Raji (cell line): ENCODE results near the gene GAD2.

Source experiments
- POLR2A ChIP-seq: IDR thresholded peaks from 2 replicates; pipeline ENCODE4 v1.6.1; 2011; ENCODE audit warnings: low read depth, low read length, control low read depth; ENCODE audit not compliant: insufficient read depth

GAD2 gene

DNA sequence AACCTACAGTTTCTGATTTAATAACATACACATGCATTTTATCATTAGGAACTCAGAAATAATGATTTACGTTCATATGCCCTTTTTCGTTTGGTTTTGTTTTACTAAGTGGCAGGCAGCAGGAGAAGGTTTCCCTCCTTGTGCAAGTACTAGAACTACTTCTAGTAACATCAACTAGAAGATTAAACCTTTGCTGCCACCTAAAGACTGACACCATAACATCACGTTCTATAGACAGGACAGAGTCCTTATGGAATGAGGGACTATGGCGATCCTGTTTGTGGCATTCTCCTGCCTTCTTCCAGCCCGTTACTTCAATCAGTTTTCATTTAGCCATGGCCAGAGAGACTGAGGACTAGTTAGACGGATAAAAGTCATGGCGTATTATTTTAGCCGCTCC lies 53.2 kb downstream of the GAD2 start:
- no peak for TF ChIP-seq POLR2A

DNA sequence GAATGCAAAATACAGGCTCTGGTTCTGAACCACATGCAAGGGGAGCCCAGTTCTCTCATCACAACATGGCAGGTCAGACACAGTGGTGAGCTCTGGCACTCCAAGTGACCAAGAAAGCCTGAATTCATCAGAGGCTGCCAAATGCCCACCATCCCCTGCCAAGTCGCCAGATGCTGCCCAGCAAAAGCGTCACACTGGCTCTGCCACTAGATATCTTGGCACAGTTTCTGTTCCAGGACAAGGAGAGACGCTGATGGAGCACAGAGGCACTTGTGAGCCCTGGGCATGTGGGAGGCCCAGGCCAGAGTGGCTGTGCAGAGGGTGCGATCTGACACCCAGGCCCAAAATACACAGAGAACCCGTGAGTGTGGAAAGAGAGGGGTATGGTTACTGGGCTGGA lies 57.8 kb downstream of the GAD2 start:
- no peak for TF ChIP-seq POLR2A

DNA sequence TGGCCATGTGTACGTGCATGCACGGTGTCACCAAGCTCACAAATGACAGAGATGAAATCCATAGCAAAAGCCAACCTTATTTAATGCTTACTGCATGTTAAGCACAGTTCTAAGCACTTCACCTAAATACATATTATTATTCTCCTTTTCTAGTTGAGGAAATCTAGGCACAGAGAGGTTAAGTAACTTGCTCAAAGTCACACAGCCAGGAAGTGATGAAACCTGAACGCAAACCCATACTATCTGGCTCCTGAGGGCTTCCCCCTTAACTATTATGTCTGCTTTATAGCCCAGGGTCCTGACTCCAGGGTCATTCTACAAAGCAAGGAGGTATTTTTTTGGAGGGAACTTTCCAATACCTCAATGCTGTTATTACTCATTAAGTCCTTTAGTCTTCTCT lies 61.7 kb downstream of the GAD2 start:
- TF ChIP-seq POLR2A = no peak

DNA sequence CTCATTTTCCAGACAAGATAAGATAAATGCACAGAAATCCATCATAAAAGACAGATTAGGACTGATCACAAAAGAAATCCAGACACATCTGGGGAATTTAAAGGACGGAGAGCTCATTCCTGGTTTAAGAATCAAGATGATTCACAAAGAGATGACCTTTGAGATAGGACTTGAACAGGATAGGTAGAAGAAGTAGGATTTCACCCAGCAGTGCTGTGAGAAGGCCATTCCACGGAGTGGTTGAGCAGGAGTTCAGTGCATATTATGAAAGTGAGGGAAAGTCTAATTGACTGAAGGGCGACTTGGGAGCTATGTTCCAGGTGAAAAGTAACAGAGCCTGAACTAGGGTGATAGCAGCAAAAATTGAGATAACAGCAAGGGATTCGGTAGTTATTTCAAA lies 73.7 kb downstream of the GAD2 start:
- no peak for TF ChIP-seq POLR2A

DNA sequence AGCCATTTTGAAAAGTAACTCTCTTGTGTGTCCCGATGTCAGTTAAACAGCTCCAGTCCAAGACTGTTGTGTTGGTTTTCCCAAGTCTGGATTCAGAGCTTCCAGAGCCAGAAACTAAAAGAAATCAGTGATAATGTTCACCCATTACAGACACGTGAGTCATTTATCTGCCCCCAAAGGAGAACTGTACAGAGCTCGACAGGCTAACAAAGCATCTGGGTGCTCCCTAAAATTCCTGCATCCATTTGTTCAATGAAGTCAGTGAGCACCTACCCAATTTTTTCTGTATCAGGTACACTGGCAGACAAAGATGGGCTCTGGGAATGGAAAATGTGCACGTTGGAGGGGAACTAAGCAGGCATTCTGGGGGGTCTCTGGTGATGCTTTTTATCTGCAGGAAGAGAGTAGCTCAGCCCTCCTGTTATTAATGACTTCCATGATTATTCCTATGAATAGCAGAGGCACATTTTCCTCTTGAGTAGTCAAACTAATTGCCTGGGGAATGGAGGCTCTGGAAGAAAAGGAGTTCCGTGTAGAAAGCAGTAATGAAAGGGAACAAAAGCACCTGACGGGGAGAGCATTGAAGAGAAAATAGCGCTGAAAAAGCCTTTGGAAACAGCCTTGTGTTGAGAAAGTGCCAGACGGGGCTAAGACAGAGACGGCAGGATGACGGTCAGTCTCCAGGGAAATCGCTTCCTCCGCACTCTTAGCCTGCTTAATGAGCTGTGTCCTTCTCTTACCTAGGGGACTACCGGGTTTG lies 75.3 kb downstream of the GAD2 start:
- TF ChIP-seq POLR2A = no peak

DNA sequence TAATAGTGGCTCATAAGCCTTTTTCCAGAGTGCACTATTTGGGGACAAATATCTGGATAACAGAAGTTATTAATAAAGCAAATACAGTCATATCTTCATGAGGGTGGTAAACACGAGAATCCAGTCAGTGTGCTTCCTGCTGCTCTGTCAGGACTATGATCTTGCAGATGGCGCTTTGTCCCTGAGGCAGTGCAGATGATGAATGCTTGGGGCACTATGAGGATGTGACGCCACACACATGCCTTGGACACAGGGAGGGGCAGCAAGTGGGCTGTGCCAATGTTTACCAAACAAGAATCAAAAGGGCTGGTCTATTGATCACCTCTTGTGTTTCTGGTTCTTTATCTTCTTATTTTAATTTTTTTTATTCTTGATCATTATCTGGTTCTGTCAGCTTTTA lies 79.8 kb downstream of the GAD2 start:
- no peak for TF ChIP-seq POLR2A

DNA sequence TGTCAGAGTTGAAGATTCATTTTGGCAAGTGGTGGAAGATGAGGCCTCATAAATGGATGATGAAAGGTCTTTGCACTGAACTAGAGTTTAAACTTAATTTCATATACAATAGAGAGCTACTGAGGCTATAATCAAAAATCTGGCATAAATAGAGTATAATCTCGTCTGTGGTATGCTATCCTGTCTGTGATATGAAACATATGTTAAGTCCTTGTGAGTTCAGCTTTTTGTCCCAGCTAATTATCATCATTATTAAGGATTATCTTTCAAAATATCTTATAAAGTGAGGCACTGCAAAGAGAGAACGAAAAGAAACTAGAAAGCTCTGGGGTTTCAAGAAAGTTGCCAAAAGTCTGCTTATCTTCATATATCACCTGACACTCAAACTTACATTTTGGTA lies 83.4 kb downstream of the GAD2 start:
- TF ChIP-seq POLR2A = no peak

DNA sequence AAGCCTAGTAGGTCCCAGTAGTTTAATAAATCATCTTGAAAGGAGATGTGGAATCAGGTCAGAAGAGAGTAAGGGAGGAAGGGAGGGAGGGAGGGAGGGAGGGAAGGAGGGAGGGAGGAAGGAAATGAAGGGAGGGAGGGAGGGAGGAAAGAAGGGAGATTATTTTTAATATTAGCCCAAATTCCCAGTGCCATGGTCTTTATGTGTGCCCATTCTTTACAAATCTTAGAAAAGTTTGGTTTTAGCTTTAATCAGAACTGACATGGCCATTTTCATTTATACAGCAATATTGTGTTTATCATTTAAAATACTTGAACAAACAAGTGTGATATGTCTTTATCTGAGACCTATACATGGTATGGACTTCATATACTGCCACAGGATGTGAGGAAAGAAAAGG lies 86.8 kb downstream of the GAD2 start:
- no peak for TF ChIP-seq POLR2A

DNA sequence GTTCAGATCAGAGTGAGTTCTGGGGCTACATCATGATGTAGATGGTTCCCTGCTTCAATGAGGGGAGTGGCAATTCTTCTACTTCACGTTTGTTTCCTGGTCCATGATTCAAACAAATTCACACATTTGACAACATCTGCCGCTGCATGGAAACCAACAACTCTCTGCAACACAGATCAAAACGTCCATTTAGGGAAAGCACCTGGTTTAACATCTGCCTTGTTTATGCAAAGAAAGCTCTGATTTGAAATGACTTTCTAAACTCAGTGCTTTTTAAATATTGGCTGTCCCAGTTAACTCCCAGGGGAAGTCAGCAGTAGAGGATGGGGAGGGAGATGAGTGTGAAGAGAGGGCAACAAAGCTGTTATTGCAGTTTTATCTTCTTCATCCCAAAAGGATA lies 93.8 kb downstream of the GAD2 start:
- TF ChIP-seq POLR2A = no peak

DNA sequence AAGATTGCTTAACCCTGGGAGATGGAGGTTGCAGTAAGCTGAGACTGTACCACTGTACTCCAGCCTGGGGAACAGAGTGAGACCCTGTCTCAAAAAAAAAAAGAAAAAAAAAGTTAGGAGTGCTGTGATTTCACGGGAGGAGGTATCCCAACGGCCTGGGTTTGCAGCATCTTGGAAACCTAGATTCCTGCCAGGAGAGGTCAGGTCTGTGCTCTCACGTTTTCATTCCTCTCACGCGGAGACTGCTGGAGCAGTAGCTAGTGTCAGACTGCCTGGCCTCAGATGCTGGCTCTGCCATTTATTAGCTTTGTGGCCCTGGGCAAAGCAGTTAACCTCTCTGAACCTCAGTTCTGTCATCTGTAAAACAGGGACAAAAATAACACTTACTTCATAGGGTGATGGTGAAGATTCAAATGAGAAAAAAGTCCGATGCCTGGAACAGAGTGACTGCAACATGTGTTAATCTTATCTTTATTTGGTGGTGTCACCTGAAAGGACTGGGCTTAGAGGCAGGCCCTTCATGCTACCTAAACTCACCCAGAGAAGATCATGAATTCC lies 94.9 kb downstream of the GAD2 start:
- no peak for TF ChIP-seq POLR2A

DNA sequence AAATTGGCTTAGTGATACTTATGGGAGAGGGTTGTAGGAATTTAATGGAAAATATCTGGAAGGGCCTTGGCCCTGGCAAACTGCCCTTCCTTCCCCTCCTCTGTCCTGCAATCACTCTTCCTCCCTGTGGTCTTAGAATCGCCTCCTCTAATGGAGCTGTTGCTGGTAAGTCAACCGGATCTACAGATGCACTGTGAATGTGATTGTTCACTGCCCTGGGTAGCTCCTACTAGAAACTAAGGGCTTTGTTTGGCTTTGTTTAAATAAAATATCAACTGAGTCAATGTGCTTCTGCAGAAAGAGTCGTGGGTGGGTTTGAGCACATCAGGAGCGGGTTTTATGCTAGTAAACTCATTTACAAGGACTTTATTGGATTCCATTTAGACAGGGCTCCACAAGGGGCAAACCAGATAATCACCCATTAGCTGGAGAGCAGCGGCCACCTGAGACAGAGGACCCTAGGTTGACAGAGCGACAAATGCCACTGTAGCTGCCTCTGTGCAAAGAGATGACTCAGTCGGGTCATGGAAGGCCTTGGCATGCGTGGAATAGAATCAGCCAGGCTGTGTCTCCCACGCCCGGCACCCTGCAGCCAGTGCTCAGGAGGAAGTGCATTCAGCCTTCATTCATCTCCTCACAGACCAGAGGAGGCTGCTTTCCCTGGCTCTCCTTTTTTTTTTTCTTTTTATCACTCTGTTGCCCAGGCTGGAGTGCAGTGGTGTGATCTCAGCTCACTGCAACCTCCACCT lies 97.9 kb downstream of the GAD2 start:
- TF ChIP-seq POLR2A = no peak

DNA sequence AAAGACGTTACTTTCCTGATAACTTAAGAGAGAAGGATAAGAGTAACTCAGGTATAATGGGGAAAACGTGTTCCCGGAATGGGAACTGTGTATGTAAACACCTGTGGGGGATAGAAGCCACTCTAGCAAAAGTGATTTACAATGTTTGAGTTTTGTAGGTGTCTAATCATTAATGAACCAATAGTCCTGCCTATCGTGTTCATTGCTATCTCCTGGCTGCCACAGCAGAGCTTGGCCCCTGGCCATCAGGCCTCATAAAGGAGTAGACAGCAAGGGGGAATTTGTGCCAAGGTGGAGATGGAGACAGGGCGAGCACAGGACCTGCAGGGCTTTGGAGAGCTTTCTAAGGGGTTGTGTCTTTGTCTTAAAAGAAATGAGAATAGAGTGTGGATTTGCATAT lies 102.1 kb downstream of the GAD2 start:
- TF ChIP-seq POLR2A = no peak

DNA sequence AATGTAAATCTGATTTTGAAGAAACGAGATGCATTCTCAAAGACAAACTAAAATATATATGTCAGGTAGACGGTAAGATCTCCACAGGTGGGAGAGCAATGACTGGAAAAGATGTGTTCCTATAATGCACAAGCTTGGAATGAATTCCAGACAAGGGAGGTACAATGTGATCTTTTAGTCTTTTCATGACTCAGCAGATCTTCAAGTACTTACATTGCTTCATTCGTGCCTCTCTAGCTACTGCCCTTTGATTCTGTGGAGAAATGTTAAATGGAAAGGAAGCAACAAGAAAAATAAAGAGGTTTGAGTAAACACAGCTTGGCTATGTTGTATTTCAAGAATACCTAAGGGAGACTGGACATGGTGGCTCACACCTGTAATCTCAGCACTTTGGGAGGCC lies 106.6 kb downstream of the GAD2 start:
- TF ChIP-seq POLR2A = no peak

DNA sequence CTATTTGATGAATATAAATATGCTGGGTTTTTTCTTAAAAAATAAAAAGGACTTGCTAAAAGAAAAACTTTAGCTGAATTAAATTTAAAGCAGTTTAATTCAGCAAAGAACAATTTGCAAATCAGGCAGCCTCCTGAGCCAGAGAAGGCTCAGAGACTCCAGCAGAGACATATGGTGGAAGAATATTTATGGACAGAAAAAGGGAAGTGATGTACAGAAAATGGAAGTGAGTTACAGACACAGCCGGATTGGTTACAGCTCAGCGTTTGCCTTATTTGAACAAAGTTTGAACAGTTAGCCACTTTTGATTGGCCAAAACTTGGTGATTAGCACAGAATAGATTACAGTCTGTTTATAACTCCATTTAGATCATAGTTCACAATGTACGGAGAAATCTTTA lies 110.3 kb downstream of the GAD2 start:
- TF ChIP-seq POLR2A = no peak

DNA sequence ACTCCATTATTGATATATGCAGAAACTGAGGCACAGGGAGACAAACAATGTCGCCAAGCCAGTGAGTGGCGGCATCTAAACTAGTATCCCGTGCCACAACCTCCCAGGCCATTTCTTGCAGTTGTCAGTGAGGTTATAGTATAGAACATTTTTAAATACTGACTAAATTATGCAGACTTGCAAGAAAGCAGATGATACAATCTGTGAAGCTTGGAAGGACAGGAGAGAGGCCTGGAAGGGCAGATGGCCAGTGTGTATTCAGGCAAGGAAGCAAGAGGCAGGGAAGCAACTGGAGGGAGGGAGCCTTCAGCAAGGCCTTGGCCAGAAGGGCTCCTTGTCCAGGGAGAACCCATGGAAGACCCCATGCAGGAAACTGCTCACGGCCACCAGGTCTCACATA lies 111.2 kb downstream of the GAD2 start:
- no peak for TF ChIP-seq POLR2A

DNA sequence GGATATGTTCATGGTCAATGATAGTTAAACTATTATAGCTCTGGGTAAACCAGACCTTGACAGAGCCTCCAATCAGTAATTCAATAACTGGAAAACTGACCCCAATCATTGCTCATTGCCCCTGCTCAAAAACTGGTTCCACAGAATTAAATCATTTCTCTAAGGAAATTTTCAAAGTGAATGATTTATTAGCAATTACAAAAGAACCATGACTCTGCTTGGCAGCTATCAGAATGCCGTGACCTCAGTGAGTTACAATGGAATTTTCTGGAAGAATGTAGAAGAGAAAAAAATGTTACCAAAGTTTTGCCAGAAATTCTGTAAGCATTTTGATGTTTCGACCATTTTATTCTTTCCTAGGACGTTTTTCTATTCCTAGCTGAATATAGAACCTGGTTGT lies 114.8 kb downstream of the GAD2 start:
- no peak for TF ChIP-seq POLR2A
